SU-DHL-6 (cell line): Measurements from ENCODE around the gene UBE2E1.

Source experiments
- EZH2phosphoT487 ChIP-seq: fragments of 200-600 bp; sonication (generic), shearing (Covaris generic); conservative IDR thresholded peaks from 2 replicates; pipeline ENCODE4 v1.6.1; 2018; ENCODE audit warnings: mild to moderate bottlenecking, antibody characterized with exemption, low read length, moderate library complexity, mixed read lengths
- TF ChIP-seq, protein P1 (sequence below): fragments of 200-600 bp; sonication (generic); IDR thresholded peaks from one replicate; pipeline ENCODE4 v1.5.1; 2017; ENCODE audit warnings: antibody characterized with exemption, mild to moderate bottlenecking, low read length, moderate library complexity; ENCODE audit not compliant: insufficient read depth, poor library complexity, severe bottlenecking

DNA sequence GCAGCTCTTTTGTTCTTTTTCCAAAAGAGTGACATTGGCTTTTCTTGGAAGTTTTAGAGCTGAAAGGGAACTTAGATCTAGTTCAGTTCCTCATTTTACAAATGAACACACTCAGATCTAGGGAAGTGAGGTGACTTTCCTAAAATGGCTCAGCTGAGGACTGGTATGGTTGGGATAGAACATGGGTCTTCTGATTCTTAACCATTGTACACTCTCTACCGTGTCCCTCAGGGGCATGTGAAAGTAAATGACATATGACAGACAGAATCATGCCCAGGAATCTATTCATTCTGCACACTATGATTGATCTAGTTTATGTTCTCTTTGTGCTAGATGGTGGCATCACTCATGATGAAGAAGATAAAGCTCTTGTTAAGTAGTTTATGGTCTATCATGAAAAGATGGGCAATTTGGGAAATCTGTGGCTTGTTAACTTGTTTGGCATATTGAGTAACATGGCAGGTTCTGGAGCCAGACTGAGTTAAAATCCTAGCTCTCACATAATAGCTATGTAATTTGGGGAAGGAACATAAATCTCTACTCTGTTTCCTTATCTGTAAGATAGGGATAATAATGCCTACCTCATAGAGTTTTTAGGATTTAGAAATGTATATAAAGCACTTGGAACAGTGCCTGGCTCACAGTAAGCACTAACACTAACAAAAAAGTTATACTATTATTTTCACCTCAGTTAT lies 30.9 kb downstream of the UBE2E1 start:
- TF ChIP-seq, protein P1, sequence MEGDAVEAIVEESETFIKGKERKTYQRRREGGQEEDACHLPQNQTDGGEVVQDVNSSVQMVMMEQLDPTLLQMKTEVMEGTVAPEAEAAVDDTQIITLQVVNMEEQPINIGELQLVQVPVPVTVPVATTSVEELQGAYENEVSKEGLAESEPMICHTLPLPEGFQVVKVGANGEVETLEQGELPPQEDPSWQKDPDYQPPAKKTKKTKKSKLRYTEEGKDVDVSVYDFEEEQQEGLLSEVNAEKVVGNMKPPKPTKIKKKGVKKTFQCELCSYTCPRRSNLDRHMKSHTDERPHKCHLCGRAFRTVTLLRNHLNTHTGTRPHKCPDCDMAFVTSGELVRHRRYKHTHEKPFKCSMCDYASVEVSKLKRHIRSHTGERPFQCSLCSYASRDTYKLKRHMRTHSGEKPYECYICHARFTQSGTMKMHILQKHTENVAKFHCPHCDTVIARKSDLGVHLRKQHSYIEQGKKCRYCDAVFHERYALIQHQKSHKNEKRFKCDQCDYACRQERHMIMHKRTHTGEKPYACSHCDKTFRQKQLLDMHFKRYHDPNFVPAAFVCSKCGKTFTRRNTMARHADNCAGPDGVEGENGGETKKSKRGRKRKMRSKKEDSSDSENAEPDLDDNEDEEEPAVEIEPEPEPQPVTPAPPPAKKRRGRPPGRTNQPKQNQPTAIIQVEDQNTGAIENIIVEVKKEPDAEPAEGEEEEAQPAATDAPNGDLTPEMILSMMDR = no peak
- TF ChIP-seq EZH2phosphoT487 = no peak
